ENCODE data around the gene CUX1.

GRCh38 chr7:102239206-102239820 is 421.9 kb downstream of the CUX1 start:
- TF ChIP-seq ARID3A (IDR thresholded peaks at IDR 0.05; ENCODE audit: low read depth, low read length) = no peak
- TF ChIP-seq CTCF (CRISPR knock-in tag; IDR thresholded peaks at IDR 0.05) = no peak
- TF ChIP-seq, protein P1, sequence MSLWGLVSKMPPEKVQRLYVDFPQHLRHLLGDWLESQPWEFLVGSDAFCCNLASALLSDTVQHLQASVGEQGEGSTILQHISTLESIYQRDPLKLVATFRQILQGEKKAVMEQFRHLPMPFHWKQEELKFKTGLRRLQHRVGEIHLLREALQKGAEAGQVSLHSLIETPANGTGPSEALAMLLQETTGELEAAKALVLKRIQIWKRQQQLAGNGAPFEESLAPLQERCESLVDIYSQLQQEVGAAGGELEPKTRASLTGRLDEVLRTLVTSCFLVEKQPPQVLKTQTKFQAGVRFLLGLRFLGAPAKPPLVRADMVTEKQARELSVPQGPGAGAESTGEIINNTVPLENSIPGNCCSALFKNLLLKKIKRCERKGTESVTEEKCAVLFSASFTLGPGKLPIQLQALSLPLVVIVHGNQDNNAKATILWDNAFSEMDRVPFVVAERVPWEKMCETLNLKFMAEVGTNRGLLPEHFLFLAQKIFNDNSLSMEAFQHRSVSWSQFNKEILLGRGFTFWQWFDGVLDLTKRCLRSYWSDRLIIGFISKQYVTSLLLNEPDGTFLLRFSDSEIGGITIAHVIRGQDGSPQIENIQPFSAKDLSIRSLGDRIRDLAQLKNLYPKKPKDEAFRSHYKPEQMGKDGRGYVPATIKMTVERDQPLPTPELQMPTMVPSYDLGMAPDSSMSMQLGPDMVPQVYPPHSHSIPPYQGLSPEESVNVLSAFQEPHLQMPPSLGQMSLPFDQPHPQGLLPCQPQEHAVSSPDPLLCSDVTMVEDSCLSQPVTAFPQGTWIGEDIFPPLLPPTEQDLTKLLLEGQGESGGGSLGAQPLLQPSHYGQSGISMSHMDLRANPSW (CRISPR knock-in tag; IDR thresholded peaks at IDR 0.05; ENCODE audit: borderline replicate concordance) = no peak
- no peak for TF ChIP-seq EZH2 (conservative IDR thresholded peaks at IDR 0.05; ENCODE audit: low read depth, low read length)
- TF ChIP-seq, protein P2, sequence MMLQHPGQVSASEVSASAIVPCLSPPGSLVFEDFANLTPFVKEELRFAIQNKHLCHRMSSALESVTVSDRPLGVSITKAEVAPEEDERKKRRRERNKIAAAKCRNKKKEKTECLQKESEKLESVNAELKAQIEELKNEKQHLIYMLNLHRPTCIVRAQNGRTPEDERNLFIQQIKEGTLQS (CRISPR knock-in tag; IDR thresholded peaks at IDR 0.05) = no peak
- TF ChIP-seq UBTF (CRISPR knock-in tag; IDR thresholded peaks at IDR 0.05) = no peak
- TF ChIP-seq ELF4 (CRISPR knock-in tag; IDR thresholded peaks at IDR 0.05; ENCODE audit: borderline replicate concordance) = no peak
